ENCODE measurements around the gene CACNB2. TPM values are rescaled to one million over a fixed set of nuclear protein-coding genes. Genes with fewer than 3 reads are reported as not detected.
"Not testable (repeated sequence)": the region's sequence is repeated elsewhere in the genome, so short reads cannot be mapped to it uniquely, and the experiment has no call there.

Gene CACNB2
- total RNA-seq, 4 donors from 2014 or later = 11.6 to 13.8 (median 12.1) TPM

- no peaks in the 10 kb centered on the region for H3K9me3 ChIP-seq
- no peaks in the 10 kb centered on the region for H3K4me1 ChIP-seq
- no peak overlapping the region for H3K27ac ChIP-seq
- no peak for DNase-seq (ENCODE audit: low spot score in 2 of 2)
- no peaks in the 10 kb centered on the region for H3K27me3 ChIP-seq
- no peak overlapping the region for H3K4me3 ChIP-seq
- 90% methylated on average over 17 of the region's 17 CpGs for WGBS
- no peak for TF ChIP-seq POLR2AphosphoS5 (IDR thresholded peaks at IDR 0.05)
- TF ChIP-seq EP300 (IDR thresholded peaks at IDR 0.05) = no peak
- TF ChIP-seq, protein P1, sequence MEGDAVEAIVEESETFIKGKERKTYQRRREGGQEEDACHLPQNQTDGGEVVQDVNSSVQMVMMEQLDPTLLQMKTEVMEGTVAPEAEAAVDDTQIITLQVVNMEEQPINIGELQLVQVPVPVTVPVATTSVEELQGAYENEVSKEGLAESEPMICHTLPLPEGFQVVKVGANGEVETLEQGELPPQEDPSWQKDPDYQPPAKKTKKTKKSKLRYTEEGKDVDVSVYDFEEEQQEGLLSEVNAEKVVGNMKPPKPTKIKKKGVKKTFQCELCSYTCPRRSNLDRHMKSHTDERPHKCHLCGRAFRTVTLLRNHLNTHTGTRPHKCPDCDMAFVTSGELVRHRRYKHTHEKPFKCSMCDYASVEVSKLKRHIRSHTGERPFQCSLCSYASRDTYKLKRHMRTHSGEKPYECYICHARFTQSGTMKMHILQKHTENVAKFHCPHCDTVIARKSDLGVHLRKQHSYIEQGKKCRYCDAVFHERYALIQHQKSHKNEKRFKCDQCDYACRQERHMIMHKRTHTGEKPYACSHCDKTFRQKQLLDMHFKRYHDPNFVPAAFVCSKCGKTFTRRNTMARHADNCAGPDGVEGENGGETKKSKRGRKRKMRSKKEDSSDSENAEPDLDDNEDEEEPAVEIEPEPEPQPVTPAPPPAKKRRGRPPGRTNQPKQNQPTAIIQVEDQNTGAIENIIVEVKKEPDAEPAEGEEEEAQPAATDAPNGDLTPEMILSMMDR (IDR thresholded peaks at IDR 0.05) = no peak
- TF ChIP-seq POLR2A (IDR thresholded peaks at IDR 0.05) = no peak
- no peaks in the 10 kb centered on the region for H3K36me3 ChIP-seq
These were observed 298.3 kb downstream of the CACNB2 start for GRCh38 chr10:18438361-18439126.

GRCh38 chr10:18439601-18440000 is 299.4 kb downstream of the CACNB2 start:
- no peaks in the 10 kb centered on the region for H3K27me3 ChIP-seq
- no peaks in the 10 kb centered on the region for H3K4me1 ChIP-seq
- no peak for DNase-seq (ENCODE audit: low spot score in 2 of 2)
- no peak overlapping the region for H3K4me3 ChIP-seq
- 88% methylated on average over 4 of the region's 4 CpGs for WGBS
- no peak overlapping the region for H3K27ac ChIP-seq
- no peaks in the 10 kb centered on the region for H3K9me3 ChIP-seq
- TF ChIP-seq, protein P1 (IDR thresholded peaks at IDR 0.05) = no peak
- TF ChIP-seq POLR2AphosphoS5 (IDR thresholded peaks at IDR 0.05) (no peak), POLR2A (IDR thresholded peaks at IDR 0.05) (no peak), EP300 (IDR thresholded peaks at IDR 0.05) (no peak)
- no peaks in the 10 kb centered on the region for H3K36me3 ChIP-seq

GRCh38 chr10:18445635-18446034 is 305.4 kb downstream of the CACNB2 start:
- H3K36me3 ChIP-seq; H3K27me3 ChIP-seq; H3K27ac ChIP-seq; H3K4me1 ChIP-seq; H3K9me3 ChIP-seq; DNase-seq (ENCODE audit: low spot score in 2 of 2); H3K4me3 ChIP-seq: not testable (repeated sequence)
- 94% methylated on average over 6 of the region's 6 CpGs for WGBS

GRCh38 chr10:18446205-18446604 is 306.0 kb downstream of the CACNB2 start:
- Histone ChIP-seq H3K4me3 (no peak overlapping the region), H3K27ac (no peak overlapping the region), H3K4me1 (no peaks in the 10 kb centered on the region), H3K9me3 (no peaks in the 10 kb centered on the region), H3K27me3 (no peaks in the 10 kb centered on the region), H3K36me3 (no peaks in the 10 kb centered on the region)
- DNase-seq (ENCODE audit: low spot score in 2 of 2) = no peak
- TF ChIP-seq EP300 (IDR thresholded peaks at IDR 0.05) (no peak), POLR2A (IDR thresholded peaks at IDR 0.05) (no peak), POLR2AphosphoS5 (IDR thresholded peaks at IDR 0.05) (no peak)
- TF ChIP-seq, protein P1 (IDR thresholded peaks at IDR 0.05) = no peak

- TF ChIP-seq, protein P1 (IDR thresholded peaks at IDR 0.05) = no peak
- TF ChIP-seq EP300 (IDR thresholded peaks at IDR 0.05) = no peak
- no peak for TF ChIP-seq POLR2AphosphoS5 (IDR thresholded peaks at IDR 0.05)
- no peak for TF ChIP-seq POLR2A (IDR thresholded peaks at IDR 0.05)
- no peak overlapping the region for H3K4me3 ChIP-seq
- H3K9me3 ChIP-seq = no peaks in the 10 kb centered on the region
- H3K27ac ChIP-seq = no peak overlapping the region
- no peaks in the 10 kb centered on the region for H3K4me1 ChIP-seq
- DNase-seq (ENCODE audit: low spot score in 2 of 2) = no peak
- 75% methylated on average over 7 of the region's 7 CpGs for WGBS
- no peaks in the 10 kb centered on the region for H3K27me3 ChIP-seq
- H3K36me3 ChIP-seq = no peaks in the 10 kb centered on the region
These were observed 309.4 kb downstream of the CACNB2 start for GRCh38 chr10:18449611-18450026.
